Panc1 (cell line): ENCODE results near the gene LPP. TPM values are rescaled to one million over a fixed set of nuclear protein-coding genes. Genes with fewer than 3 reads are reported as not detected.
A peak's percentile ranks its signal among the peaks of the same experiment; 100 is the strongest.

ENCODE experiments used
- ATAC-seq: fragments of 200-7000 bp; cut with Tn5 transposase; 2 replicates; pipeline ENCODE4 v1.9.1; 2020; ENCODE audit warnings: mild to moderate bottlenecking, moderate library complexity
- BruUV-seq: library from RNA; stranded (reverse); fragments of 400-500 nt; replicated peaks from 2 replicates; lab custom pipeline; 2021; lab: Mats Ljungman, UMichigan
- CTCF ChIA-PET: fragments of 300-600 bp; sonication (Branson Sonifier 250); formaldehyde crosslinking; loops from one replicate; lab custom pipeline; 2022; ENCODE audit warnings: antibody characterized with exemption; lab: Charles Lee
- POLR2A ChIA-PET: fragments of 300-600 bp; sonication (Branson Sonifier 250); formaldehyde crosslinking; loops from one replicate; lab custom pipeline; 2022; ENCODE audit warnings: antibody characterized with exemption; lab: Charles Lee
- DNase-seq: peaks from one replicate; pipeline ENCODE4 v3.0.0-alpha.2; 2010; ENCODE audit warnings: low read depth, low spot score
- H3K27ac ChIP-seq: 2 replicates; pipeline ENCODE4 v1.5.1; 2011; ENCODE audit warnings: mild to moderate bottlenecking, low read length, inconsistent platforms
- H3K27me3 ChIP-seq: fragments of 200-500 bp; sonication (Bioruptor generic); 2 replicates; pipeline ENCODE4 v1.6.0; 2014; ENCODE audit warnings: low read length, inconsistent platforms; ENCODE audit not compliant: control insufficient read depth, insufficient read depth
- H3K36me3 ChIP-seq: fragments of 200-500 bp; sonication (Bioruptor generic); 2 replicates; pipeline ENCODE4 v1.5.1; 2014; ENCODE audit warnings: inconsistent platforms, mild to moderate bottlenecking, low read length, moderate library complexity; ENCODE audit not compliant: control insufficient read depth, insufficient read depth
- H3K4me1 ChIP-seq: 2 replicates; pipeline ENCODE4 v1.5.1; 2011; ENCODE audit warnings: inconsistent platforms, mild to moderate bottlenecking, low read length, moderate library complexity; ENCODE audit not compliant: control insufficient read depth, insufficient read depth
- H3K4me3 ChIP-seq, 2 experiments: 2 replicates each; pipeline ENCODE4 v1.5.1; 2011 to 2012; ENCODE audit warnings: low read depth in 2 of 2, low read length in 2 of 2, mild to moderate bottlenecking in 2 of 2, inconsistent platforms in 1 of 2, moderate library complexity in 1 of 2
- H3K9me3 ChIP-seq: fragments of 200-500 bp; sonication (Bioruptor generic); 2 replicates; pipeline ENCODE4 v1.5.1; 2014; ENCODE audit warnings: low read depth, mild to moderate bottlenecking, inconsistent platforms, low read length, moderate library complexity; ENCODE audit not compliant: control insufficient read depth, insufficient read depth
- POLR2AphosphoS5 ChIP-seq: IDR thresholded peaks from 2 replicates; pipeline ENCODE4 v1.6.1; 2012; ENCODE audit warnings: mild to moderate bottlenecking, low read depth, low read length, moderate library complexity
- SIN3A ChIP-seq: IDR thresholded peaks from 2 replicates; pipeline ENCODE4 v1.6.1; 2012; ENCODE audit warnings: low read depth, mild to moderate bottlenecking, low read length, moderate library complexity, borderline replicate concordance; ENCODE audit not compliant: insufficient read depth
- TCF7L2 ChIP-seq: IDR thresholded peaks from 2 replicates; pipeline ENCODE4 v1.6.1; 2011; ENCODE audit warnings: mild to moderate bottlenecking, low read depth, low read length, inconsistent platforms
- in situ Hi-C: cut with HindIII; loops from 2 replicates; pipeline ENCODE4 v1.10.0; 2016; ENCODE audit warnings: low sequenced_read_pairs, low pct_unique_long_range_greater_than_20kb
- intact Hi-C: fragments of 100-400 bp; cut with micrococcal nuclease; formaldehyde crosslinking; loops from one replicate; pipeline ENCODE4 v1.10.0; 2022; ENCODE audit not compliant: unreplicated experiment
- total RNA-seq: library from RNA; stranded (reverse); gene quantifications from one replicate; pipeline ENCODE4 v1.2.1, GENCODE V29; 2021; ENCODE audit not compliant: unreplicated experiment
- TF ChIP-seq, protein P1 (sequence below), 2 experiments: IDR thresholded peaks; 2 replicates each; pipeline ENCODE4 v1.6.1; 2011 to 2012; ENCODE audit warnings: low read depth in 2 of 2, control low read depth in 1 of 2, low read length in 1 of 2, mild to moderate bottlenecking in 1 of 2, moderate library complexity in 1 of 2; ENCODE audit not compliant: insufficient read depth in 1 of 2
- TF ChIP-seq, protein P2 (sequence below): fragments of 450-650 bp; IDR thresholded peaks from 2 replicates; pipeline ENCODE4 v1.5.1; 2017; ENCODE audit warnings: mild to moderate bottlenecking

The LPP gene
- total RNA-seq, 1 experiment from 2014 or later, result 90.0 TPM

DNA sequence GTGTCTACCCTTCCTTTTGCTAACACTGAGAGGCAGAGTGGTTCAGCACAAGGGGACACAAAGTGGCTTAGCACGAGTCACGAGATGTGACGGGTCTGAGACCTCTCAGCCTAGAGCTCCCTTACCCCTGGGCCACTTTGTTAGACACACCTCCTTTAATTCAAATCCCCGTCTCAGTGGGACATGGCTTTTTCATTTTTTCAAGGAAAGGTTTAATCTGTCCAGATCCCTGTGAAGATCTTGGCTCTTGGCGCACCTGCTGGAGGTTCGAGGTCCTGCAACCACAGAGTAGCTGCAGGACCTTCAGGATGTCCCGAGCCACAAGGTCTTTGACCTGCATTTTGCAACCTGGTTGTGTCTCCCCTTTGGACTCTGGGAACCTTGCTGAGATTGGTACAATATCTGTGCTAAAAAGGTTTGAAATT lies 52.0 kb downstream of the LPP start:
- TF ChIP-seq, protein P1, sequence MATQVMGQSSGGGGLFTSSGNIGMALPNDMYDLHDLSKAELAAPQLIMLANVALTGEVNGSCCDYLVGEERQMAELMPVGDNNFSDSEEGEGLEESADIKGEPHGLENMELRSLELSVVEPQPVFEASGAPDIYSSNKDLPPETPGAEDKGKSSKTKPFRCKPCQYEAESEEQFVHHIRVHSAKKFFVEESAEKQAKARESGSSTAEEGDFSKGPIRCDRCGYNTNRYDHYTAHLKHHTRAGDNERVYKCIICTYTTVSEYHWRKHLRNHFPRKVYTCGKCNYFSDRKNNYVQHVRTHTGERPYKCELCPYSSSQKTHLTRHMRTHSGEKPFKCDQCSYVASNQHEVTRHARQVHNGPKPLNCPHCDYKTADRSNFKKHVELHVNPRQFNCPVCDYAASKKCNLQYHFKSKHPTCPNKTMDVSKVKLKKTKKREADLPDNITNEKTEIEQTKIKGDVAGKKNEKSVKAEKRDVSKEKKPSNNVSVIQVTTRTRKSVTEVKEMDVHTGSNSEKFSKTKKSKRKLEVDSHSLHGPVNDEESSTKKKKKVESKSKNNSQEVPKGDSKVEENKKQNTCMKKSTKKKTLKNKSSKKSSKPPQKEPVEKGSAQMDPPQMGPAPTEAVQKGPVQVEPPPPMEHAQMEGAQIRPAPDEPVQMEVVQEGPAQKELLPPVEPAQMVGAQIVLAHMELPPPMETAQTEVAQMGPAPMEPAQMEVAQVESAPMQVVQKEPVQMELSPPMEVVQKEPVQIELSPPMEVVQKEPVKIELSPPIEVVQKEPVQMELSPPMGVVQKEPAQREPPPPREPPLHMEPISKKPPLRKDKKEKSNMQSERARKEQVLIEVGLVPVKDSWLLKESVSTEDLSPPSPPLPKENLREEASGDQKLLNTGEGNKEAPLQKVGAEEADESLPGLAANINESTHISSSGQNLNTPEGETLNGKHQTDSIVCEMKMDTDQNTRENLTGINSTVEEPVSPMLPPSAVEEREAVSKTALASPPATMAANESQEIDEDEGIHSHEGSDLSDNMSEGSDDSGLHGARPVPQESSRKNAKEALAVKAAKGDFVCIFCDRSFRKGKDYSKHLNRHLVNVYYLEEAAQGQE (IDR thresholded peaks at IDR 0.05; ENCODE audit: insufficient read depth in 1 of 2, low read depth in 2 of 2, low read length in 1 of 2), result no peak
- TF ChIP-seq TCF7L2 (no peak), SIN3A (no peak), POLR2AphosphoS5 (no peak)
- TF ChIP-seq, protein P2, sequence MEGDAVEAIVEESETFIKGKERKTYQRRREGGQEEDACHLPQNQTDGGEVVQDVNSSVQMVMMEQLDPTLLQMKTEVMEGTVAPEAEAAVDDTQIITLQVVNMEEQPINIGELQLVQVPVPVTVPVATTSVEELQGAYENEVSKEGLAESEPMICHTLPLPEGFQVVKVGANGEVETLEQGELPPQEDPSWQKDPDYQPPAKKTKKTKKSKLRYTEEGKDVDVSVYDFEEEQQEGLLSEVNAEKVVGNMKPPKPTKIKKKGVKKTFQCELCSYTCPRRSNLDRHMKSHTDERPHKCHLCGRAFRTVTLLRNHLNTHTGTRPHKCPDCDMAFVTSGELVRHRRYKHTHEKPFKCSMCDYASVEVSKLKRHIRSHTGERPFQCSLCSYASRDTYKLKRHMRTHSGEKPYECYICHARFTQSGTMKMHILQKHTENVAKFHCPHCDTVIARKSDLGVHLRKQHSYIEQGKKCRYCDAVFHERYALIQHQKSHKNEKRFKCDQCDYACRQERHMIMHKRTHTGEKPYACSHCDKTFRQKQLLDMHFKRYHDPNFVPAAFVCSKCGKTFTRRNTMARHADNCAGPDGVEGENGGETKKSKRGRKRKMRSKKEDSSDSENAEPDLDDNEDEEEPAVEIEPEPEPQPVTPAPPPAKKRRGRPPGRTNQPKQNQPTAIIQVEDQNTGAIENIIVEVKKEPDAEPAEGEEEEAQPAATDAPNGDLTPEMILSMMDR, result peak; percentile 67
- POLR2A ChIA-PET, result no interaction called here
- no peak overlapping the region for H3K4me3 ChIP-seq
- CTCF ChIA-PET, result interaction anchor here (1.1 kb wide), 1 partner anchor 465 kb away, joined by 4 read pairs; no protein-coding TSS in a partner anchor
- peaks cover 4% of the 10 kb centered on the region; the same call in 1 of the 2 replicates for H3K4me1 ChIP-seq
- intact Hi-C loops (no loop called here), in situ Hi-C loops (no loop called here)
- BruUV-seq, result no TSS peak
- DNase-seq (no peak), ATAC-seq (peak; percentile 75)
- H3K9me3 ChIP-seq, result no peaks in the 10 kb centered on the region
- H3K27me3 ChIP-seq, result no peaks in the 10 kb centered on the region
- no peaks in the 10 kb centered on the region for H3K36me3 ChIP-seq
- no peak overlapping the region for H3K27ac ChIP-seq

DNA sequence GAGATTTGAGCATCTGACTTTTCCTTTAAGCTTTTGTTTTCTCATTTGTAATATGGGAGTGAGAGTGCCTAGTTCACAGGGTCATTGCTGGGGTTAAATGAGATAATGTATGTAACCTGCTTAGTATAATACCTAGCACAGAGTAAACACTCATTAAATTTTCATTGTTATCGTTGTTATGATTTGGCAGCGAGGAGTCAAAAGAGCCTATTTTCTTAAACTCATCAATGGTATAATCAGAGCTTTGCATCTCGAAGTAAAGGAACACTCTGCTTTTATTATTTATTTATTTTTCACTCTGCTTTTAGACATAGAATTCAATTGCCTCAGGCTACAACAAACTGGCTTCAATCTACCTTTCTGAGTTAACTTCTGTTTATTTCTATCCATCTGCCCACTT lies 52.8 kb downstream of the LPP start:
- Histone ChIP-seq H3K36me3 (no peaks in the 10 kb centered on the region), H3K27ac (no peak overlapping the region), H3K4me1 (peaks cover 4% of the 10 kb centered on the region; the same call in 1 of the 2 replicates), H3K9me3 (no peaks in the 10 kb centered on the region), H3K4me3 (no peak overlapping the region), H3K27me3 (no peaks in the 10 kb centered on the region)
- no TSS peak for BruUV-seq
- DNase-seq, result no peak
- in situ Hi-C loops, result no loop called here
- ATAC-seq, result no peak
- POLR2A ChIA-PET, result no interaction called here
- CTCF ChIA-PET, result interaction anchor here (1.1 kb wide), 1 partner anchor 466 kb away, joined by 4 read pairs; no protein-coding TSS in a partner anchor
- TF ChIP-seq, protein P1 (IDR thresholded peaks at IDR 0.05; ENCODE audit: insufficient read depth in 1 of 2, low read depth in 2 of 2, low read length in 1 of 2), result no peak
- TF ChIP-seq TCF7L2 (no peak), POLR2AphosphoS5 (no peak), SIN3A (no peak)
- TF ChIP-seq, protein P2, result no peak
- intact Hi-C loops, result no loop called here
